Activated CD4-positive, alpha-beta T cell treated with anti-CD3 and anti-CD28 coated beads for 48 hours (primary cell): ENCODE results near the gene MET.

ENCODE experiments used
- DNase-seq: peaks from one replicate; pipeline ENCODE4 v3.0.0-alpha.2; 2020

MET gene

GRCh38 chr7:116665332-116665996 lies 6.5 kb upstream of the MET start:
- no peak for DNase-seq

- no peak for DNase-seq
Observed at GRCh38 chr7:116669769-116670168, 2.2 kb upstream of the MET start.

- no peak for DNase-seq
Observed at GRCh38 chr7:116670409-116671015, 1.5 kb upstream of the MET start.

GRCh38 chr7:116671111-116671510 lies 885 bp upstream of the MET start:
- no peak for DNase-seq

- no peak for DNase-seq
Observed at GRCh38 chr7:116672596-116673456, 830 bp downstream of the MET start.

- DNase-seq = no peak
Observed at GRCh38 chr7:116673457-116673865, 1.5 kb downstream of the MET start.

GRCh38 chr7:116674508-116675173 lies 2.6 kb downstream of the MET start:
- no peak for DNase-seq

- no peak for DNase-seq
Observed at GRCh38 chr7:116675812-116676355, 3.9 kb downstream of the MET start.

- no peak for DNase-seq
Observed at GRCh38 chr7:116678780-116679179, 6.8 kb downstream of the MET start.

- no peak for DNase-seq
Observed at GRCh38 chr7:116679500-116679899, 7.5 kb downstream of the MET start.

- DNase-seq = no peak
Observed at GRCh38 chr7:116683786-116684185, 11.8 kb downstream of the MET start.

GRCh38 chr7:116686033-116686432 lies 14.0 kb downstream of the MET start:
- DNase-seq = no peak

- DNase-seq = no peak
Observed at GRCh38 chr7:116686812-116687419, 14.9 kb downstream of the MET start.

GRCh38 chr7:116687801-116688201 lies 15.8 kb downstream of the MET start:
- no peak for DNase-seq

- no peak for DNase-seq
Observed at GRCh38 chr7:116689790-116690259, 17.8 kb downstream of the MET start.

GRCh38 chr7:116691664-116692063 lies 19.7 kb downstream of the MET start:
- DNase-seq = no peak

- DNase-seq = no peak
Observed at GRCh38 chr7:116692401-116693308, 20.7 kb downstream of the MET start.

- DNase-seq = no peak
Observed at GRCh38 chr7:116696707-116697106, 24.7 kb downstream of the MET start.

- DNase-seq = no peak
Observed at GRCh38 chr7:116697152-116697551, 25.2 kb downstream of the MET start.

- no peak for DNase-seq
Observed at GRCh38 chr7:116697761-116698160, 25.8 kb downstream of the MET start.

- DNase-seq = no peak
Observed at GRCh38 chr7:116698396-116698795, 26.4 kb downstream of the MET start.
